Bronchial epithelial cell (primary cell): Measurements from ENCODE around the gene GPSM1. TPM values are rescaled to one million over a fixed set of nuclear protein-coding genes. Genes with fewer than 3 reads are reported as not detected.

Experiments
- DNase-seq: peaks from one replicate; pipeline ENCODE4 v3.0.0-alpha.2; 2010; ENCODE audit warnings: low read depth
- FAIRE-seq: peaks from 2 replicates; lab custom pipeline; 2011; peaks lifted over from hg19 to GRCh38; lab: Jason Lieb, UNC
- H3K27me3 ChIP-seq: 2 replicates; pipeline ENCODE4 v1.5.1; 2011; ENCODE audit warnings: low read length; ENCODE audit not compliant: control insufficient read depth, insufficient read depth
- H3K36me3 ChIP-seq: 2 replicates; pipeline ENCODE4 v1.5.1; 2011; ENCODE audit warnings: low read length; ENCODE audit not compliant: control insufficient read depth, insufficient read depth
- H3K4me3 ChIP-seq: 2 replicates; pipeline ENCODE4 v1.5.1; 2011; ENCODE audit warnings: mild to moderate bottlenecking, low read depth, low read length, control low read depth
- total RNA-seq: library from RNA; depleted of rRNA; stranded (reverse); fragments of >200 nt; gene quantifications from 2 replicates; pipeline ENCODE4 v1.2.1, GENCODE V29; 2014
- TF ChIP-seq, protein P1 (sequence below): IDR thresholded peaks from 2 replicates; pipeline ENCODE4 v1.5.1; 2011; ENCODE audit warnings: mild to moderate bottlenecking, moderate library complexity, low read length, control low read depth, inconsistent platforms; ENCODE audit not compliant: insufficient read depth, severe bottlenecking

The GPSM1 gene
- total RNA-seq, 1 donor from 2014 or later: 13.4 TPM

DNA sequence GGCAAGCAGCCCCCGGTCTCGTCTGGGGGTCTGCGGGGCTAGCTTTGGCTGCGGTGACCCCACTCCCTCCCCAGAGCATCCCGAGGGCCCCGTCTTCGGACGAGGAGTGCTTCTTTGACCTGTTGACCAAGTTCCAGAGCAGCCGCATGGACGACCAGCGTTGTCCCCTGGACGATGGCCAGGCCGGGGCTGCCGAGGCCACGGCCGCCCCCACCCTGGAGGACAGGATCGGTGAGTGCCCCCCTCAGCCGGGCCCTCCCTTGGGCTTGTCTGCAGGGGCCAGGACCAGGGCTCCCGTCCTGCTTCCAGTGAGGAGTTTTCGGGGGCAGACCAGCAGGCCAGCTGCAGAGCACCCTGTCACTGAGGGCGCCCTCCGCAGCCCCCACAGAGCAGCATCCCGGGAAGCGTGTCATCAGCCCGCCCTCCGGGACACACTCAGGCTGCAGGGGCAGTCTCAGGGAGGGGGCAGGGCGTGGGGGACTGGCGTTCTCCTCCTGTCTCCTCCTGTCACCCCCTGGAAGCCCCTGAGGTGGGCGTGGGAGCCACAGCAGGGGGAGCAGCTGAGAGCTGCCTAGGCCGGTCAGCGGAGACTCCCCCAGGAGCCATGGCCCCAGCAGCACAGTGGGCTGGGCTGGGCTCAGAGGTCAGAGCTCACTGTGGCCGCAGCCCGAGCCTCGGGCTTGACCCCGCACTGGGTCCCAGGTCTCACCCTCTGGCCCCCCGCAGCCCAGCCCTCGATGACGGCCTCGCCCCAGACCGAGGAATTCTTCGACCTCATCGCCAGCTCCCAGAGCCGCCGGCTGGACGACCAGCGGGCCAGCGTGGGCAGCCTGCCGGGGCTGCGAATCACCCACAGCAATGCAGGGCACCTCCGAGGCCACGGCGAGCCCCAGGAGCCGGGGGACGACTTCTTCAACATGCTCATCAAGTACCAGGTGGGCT, 28.5 kb downstream of the GPSM1 start:
- Histone ChIP-seq H3K27me3 (peaks cover 1% of the 10 kb centered on the region), H3K36me3 (peaks cover 3% of the 10 kb centered on the region), H3K4me3 (no peak overlapping the region)
- TF ChIP-seq, protein P1, sequence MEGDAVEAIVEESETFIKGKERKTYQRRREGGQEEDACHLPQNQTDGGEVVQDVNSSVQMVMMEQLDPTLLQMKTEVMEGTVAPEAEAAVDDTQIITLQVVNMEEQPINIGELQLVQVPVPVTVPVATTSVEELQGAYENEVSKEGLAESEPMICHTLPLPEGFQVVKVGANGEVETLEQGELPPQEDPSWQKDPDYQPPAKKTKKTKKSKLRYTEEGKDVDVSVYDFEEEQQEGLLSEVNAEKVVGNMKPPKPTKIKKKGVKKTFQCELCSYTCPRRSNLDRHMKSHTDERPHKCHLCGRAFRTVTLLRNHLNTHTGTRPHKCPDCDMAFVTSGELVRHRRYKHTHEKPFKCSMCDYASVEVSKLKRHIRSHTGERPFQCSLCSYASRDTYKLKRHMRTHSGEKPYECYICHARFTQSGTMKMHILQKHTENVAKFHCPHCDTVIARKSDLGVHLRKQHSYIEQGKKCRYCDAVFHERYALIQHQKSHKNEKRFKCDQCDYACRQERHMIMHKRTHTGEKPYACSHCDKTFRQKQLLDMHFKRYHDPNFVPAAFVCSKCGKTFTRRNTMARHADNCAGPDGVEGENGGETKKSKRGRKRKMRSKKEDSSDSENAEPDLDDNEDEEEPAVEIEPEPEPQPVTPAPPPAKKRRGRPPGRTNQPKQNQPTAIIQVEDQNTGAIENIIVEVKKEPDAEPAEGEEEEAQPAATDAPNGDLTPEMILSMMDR: no peak
- FAIRE-seq: no peak
- DNase-seq: no peak

DNA sequence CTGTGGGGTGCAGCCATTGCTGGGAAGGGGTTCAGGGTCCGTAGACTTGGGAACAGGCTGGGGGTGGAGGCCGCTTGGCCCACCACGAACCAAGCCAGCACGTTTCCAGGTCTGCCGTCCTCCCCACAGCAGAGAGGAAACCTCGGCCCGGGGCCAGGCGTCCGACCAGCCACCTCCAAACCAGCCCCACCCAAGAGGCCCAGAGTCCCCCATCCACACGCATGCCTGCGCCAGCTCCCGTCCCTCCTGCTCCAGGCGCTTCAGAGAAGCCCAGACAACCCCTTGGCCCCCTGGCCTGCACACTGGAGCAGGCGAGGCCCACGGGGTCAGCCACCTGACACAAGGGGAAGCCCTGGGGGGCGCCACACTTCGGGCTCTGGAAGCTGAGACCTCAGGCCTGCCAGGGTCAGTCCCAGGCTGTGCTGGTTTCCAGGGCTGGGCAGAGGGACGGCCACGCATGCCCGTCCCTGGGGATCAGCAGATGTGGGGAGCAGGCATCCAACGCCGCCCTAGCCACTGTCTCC, 29.9 kb downstream of the GPSM1 start:
- no peak overlapping the region for H3K4me3 ChIP-seq
- H3K36me3 ChIP-seq: peaks cover 6% of the 10 kb centered on the region
- no peaks in the 10 kb centered on the region for H3K27me3 ChIP-seq
- no peak for FAIRE-seq
- no peak for DNase-seq
- TF ChIP-seq, protein P1: no peak

DNA sequence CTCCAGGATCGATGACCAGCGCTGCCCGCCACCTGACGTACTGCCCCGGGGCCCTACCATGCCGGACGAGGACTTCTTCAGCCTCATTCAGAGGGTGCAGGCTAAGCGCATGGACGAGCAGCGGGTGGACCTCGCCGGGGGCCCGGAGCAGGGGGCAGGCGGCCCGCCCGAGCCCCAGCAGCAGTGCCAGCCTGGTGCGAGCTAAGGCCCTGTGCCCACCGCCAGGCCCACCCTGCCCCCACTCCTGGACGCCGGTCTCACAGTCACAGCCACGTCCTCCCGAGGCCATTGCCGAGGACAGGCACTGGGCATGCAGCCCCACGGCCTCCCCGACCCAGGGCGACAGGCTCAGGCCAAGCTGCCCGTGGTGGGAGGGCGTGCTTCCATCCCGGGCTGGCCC, 30.7 kb downstream of the GPSM1 start:
- peaks cover 6% of the 10 kb centered on the region for H3K36me3 ChIP-seq
- no peaks in the 10 kb centered on the region for H3K27me3 ChIP-seq
- DNase-seq: no peak
- TF ChIP-seq, protein P1: no peak
- FAIRE-seq: no peak
- H3K4me3 ChIP-seq: no peak overlapping the region

DNA sequence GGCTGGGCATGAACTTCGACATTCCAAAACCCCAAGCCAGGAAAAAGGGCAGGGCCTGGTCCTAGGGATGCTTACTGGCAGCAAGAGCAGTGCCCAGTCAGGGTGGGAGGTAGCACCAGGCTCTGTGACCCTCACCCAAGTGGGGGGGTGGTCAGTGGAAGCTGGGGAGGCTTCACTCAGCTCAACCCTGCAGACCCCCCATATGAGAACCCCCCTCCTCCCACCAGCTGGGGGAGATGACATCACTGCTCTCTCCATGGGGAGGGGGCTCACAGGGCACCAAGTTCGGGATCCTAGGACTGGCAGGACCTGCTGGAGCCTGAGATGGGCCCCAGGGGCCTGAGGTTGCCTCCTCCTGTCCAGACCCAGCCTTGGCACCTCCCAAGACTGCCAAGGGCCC, 31.5 kb downstream of the GPSM1 start:
- no peak for DNase-seq
- no peak overlapping the region for H3K4me3 ChIP-seq
- no peak for FAIRE-seq
- H3K27me3 ChIP-seq: no peaks in the 10 kb centered on the region
- H3K36me3 ChIP-seq: peaks cover 6% of the 10 kb centered on the region
- TF ChIP-seq, protein P1: no peak

DNA sequence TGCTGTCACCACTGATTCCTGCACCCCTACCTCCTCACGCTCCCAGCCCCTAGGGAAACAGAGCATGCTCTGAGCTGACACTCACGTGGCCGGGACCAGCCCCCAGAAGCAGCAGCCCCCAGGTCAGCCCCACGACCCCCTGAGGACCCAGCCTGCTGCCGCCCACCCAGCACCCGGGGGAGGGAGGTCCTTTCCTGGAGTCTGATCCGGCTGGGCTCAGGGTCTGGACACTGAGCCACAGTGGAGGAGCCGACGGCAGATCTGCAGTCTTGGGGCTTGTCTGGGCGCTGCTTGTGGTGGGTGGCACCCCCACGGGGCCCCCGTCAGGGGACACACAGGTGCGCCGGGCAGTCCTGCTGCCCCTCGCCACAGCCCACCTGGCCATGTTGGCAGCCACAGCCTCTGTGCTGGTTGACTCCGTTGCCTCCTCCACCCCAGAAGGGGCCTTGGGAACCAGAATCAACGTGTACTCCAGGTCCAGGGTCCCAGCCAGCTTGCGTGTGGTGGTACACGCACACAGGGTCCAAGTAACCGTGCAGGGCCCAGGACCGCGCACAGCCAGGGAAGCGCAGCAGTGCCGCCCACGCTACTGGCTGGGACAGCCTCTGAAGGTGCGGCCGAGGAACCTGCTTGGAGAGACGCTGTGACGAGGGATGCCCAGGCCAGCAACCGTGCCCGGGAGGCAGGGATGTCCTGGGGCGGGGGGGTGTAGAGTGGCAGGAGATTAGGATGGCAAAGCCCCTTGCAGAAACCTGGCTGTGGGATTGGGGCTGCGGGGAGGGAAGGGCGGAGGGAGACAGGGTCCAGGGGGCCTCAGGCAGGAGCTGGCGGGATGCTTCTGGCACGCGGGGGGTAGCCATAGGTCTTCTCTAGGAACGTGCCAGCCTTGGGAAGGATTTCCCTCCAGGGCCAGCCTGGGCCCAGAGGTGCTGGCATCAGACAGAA, 32.7 kb downstream of the GPSM1 start:
- FAIRE-seq (no peak), DNase-seq (no peak)
- H3K36me3 ChIP-seq: peaks cover 6% of the 10 kb centered on the region
- H3K27me3 ChIP-seq: no peaks in the 10 kb centered on the region
- TF ChIP-seq, protein P1: no peak
- no peak overlapping the region for H3K4me3 ChIP-seq
